WERI-Rb-1 (cell line): ENCODE measurements around the gene PTBP1.
A peak's percentile ranks its signal among the peaks of the same experiment; 100 is the strongest.

Source experiments
- DNase-seq: peaks from one replicate; pipeline ENCODE4 v3.0.0-alpha.2; 2020
- H3K27ac ChIP-seq: fragments of 250-450 bp; sonication (Bioruptor Pico); 2 replicates; pipeline ENCODE4 v1.5.1; 2020; ENCODE audit warnings: mild to moderate bottlenecking, moderate library complexity
- H3K27me3 ChIP-seq: fragments of 250-450 bp; sonication (Bioruptor Pico); 2 replicates; pipeline ENCODE4 v1.5.1; 2021; ENCODE audit warnings: mild to moderate bottlenecking, low read depth, moderate library complexity; ENCODE audit not compliant: insufficient read depth, severe bottlenecking
- H3K36me3 ChIP-seq: fragments of 250-450 bp; sonication (Bioruptor Pico); 2 replicates; pipeline ENCODE4 v1.5.1; 2020; ENCODE audit warnings: mild to moderate bottlenecking, moderate library complexity
- H3K4me3 ChIP-seq: 2 replicates; pipeline ENCODE4 v1.5.1; 2011; ENCODE audit warnings: low read depth, mild to moderate bottlenecking, control low read depth, low read length
- H3K9me3 ChIP-seq: fragments of 250-450 bp; sonication (Bioruptor Pico); 2 replicates; pipeline ENCODE4 v1.5.1; 2021; ENCODE audit warnings: mild to moderate bottlenecking, moderate library complexity; ENCODE audit not compliant: severe bottlenecking
- CTCF ChIP-seq: IDR thresholded peaks from 2 replicates; pipeline ENCODE4 v1.5.1; 2011; ENCODE audit warnings: low read depth, mild to moderate bottlenecking, control low read depth, inconsistent platforms, low read length

Gene PTBP1

DNA sequence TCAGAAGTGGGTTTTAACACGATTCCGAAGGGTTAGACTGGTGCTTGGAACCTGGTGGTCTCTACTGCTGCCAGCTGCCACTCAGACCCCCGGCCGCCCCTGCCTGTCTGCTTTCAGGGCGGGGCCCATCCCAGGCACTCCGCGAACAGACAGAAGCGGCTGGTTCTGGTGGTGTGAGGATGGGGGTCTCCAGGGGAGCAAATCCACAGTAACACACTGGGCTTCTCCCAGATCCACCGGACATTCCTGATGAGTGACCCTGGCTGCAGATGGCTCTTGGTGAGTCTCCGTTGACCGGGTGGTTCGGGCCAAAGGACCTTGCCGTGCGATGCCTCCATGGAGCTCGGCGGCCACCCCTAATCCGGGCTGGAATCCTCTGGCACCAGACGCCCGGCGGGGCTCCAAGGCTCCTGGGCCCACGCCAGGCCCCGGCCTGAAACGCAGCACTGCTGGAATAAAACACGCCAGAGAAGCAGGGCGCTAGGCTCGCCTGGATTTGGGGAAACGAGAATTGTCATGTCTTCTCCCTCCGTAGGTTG is 2.1 kb upstream of the PTBP1 start:
- TF ChIP-seq CTCF: no peak
- no peak for DNase-seq
- Histone ChIP-seq H3K27ac (peak overlapping the region; percentile 38), H3K4me3 (no peak overlapping the region), H3K27me3 (no peaks in the 10 kb centered on the region), H3K9me3 (no peaks in the 10 kb centered on the region), H3K36me3 (peaks cover 22% of the 10 kb centered on the region)

DNA sequence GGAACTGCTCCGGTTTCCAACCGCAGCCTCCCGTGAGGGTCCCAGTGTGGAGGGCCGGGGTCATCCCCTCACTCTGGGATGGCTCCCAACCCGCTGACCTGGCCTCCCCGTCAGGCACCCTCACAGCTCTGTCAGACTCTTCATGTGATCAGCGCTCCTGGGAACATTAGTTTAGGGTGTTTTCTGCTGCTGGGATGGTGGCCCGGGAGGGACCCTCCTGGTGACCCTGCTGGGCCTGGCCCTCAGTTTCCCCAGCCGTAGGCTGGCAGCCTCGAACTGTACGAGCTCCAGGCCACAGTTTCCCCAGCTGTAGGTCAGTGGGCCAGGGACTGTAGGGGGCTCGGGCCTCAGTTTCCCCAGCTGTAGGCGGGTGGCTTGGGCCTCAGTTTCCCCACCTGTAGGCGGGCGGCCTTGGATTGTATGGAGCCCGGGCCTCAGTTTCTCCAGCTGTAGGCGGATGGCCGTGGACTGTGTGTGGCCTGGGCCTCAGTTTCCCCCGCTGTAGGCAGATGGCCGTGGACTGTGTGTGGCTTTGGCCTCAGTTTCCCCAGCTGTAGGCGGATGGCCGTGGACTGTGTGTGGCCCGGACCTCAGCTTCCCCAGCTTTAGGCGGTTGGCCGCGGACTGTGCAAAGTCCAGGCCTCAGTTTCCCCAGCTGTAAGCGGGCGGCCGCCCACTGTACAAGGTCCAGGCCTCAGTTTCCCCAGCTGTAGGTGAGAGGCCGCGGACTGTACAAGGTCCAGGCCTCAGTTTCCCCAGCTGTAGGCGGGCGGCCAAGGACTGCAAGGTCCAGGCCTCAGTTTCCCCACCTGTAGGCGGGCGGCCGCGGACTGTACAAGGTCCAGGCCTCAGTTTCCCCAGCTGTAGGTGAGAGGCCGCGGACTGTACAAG is 1.3 kb upstream of the PTBP1 start:
- no peak for TF ChIP-seq CTCF
- H3K27ac ChIP-seq: no peak overlapping the region

DNA sequence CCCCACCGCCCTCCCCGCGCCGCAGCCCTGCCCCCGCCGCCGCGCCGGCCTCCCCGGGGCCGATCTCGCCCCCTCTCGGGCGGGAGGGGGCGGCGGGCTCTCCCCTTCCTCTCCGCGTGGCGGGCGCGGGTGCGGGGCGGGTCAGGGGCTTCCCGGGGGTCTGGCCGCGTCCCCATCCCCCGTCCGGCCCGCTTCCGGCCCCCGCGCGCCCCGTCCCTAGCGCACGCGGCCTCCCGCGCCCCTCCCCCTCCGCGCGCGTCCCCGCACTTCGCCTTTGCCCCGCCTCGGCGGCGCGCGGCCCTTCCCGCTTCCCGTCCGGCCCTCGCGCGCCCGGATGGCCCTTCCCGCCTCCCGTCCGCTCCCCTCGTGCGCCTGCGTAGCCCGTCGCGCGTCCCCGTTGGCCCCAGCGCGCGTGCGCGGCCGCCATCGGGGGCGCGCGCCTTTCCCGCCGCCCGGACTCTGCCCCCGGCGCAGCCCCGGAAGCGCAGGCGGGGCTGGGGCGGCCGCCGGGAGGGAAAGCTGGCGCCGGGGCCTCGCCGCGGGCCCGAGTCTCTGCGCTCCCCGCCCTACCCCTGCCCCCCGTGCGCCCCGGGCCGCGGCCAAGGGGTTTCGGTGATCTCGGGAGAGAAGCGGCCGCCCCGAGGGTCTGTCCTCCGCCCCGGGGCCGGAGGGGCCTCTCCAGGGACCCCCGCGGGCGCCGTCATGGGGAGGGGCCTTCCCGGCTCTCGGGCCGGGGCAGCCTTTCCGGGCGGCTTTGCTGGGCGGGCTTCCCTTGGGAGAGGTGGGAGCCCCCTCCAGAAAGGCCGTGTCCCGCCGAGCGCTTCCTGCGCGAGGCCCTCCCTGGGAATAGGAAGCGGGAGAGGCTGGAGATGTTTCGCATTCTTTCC is 519 bp downstream of the PTBP1 start:
- peak; percentile 86 for DNase-seq
- Histone ChIP-seq H3K9me3 (no peaks in the 10 kb centered on the region), H3K36me3 (peaks cover 48% of the 10 kb centered on the region), H3K27ac (peak overlapping the region; percentile 95), H3K4me3 (peak overlapping the region; percentile 63), H3K27me3 (no peaks in the 10 kb centered on the region)
- TF ChIP-seq CTCF: no peak

More for the DNA sequence above, 1.3 kb upstream of the PTBP1 start:
- Histone ChIP-seq H3K36me3 (peaks cover 30% of the 10 kb centered on the region), H3K9me3 (no peaks in the 10 kb centered on the region), H3K4me3 (peak overlapping the region; percentile 59), H3K27me3 (no peaks in the 10 kb centered on the region)
- DNase-seq: no peak

GRCh38 chr19:798415-799075 is 1.3 kb downstream of the PTBP1 start:
- Histone ChIP-seq H3K9me3 (no peaks in the 10 kb centered on the region), H3K36me3 (peaks cover 55% of the 10 kb centered on the region), H3K27me3 (no peaks in the 10 kb centered on the region), H3K27ac (peak overlapping the region; percentile 95), H3K4me3 (peak overlapping the region; percentile 63)
- TF ChIP-seq CTCF: no peak
- no peak for DNase-seq

GRCh38 chr19:799076-799881 is 2.0 kb downstream of the PTBP1 start:
- Histone ChIP-seq H3K4me3 (peak overlapping the region; percentile 63), H3K27me3 (no peaks in the 10 kb centered on the region), H3K9me3 (no peaks in the 10 kb centered on the region), H3K36me3 (peaks cover 63% of the 10 kb centered on the region), H3K27ac (peak overlapping the region; percentile 95)
- peak; percentile 46 for TF ChIP-seq CTCF
- no peak for DNase-seq
